SK-N-MC (cell line): ENCODE measurements around the gene COL15A1.

ENCODE experiments used
- EZH2 ChIP-seq: fragments of 200-600 bp; sonication (generic); IDR thresholded peaks from one replicate; pipeline ENCODE4 v1.6.1; 2017; ENCODE audit warnings: antibody characterized with exemption
- POLR2AphosphoS5 ChIP-seq: IDR thresholded peaks from 2 replicates; pipeline ENCODE4 v1.6.1; 2012; ENCODE audit warnings: mild to moderate bottlenecking, low read depth, low read length, borderline replicate concordance

GRCh38 chr9:98922721-98923435 is 20.8 kb upstream of the COL15A1 start:
- TF ChIP-seq EZH2 (no peak), POLR2AphosphoS5 (no peak)
